GM23338 (cell line): ENCODE results near the gene ULBP1. TPM values are rescaled to one million over a fixed set of nuclear protein-coding genes. Genes with fewer than 3 reads are reported as not detected.

ENCODE experiments used
- ATAC-seq: fragments of 200-7000 bp; cut with Tn5 transposase; 3 replicates; pipeline ENCODE4 v1.9.1; 2020
- DNase-seq: peaks from one replicate; pipeline ENCODE4 v3.0.0-alpha.2; 2015; ENCODE audit warnings: low spot score
- H2AFZ ChIP-seq: fragments of 200-600 bp; sonication (generic); 2 replicates; pipeline ENCODE4 v1.8.0; 2016; ENCODE audit warnings: antibody characterized with exemption, mild to moderate bottlenecking, moderate library complexity
- H3F3A ChIP-seq: fragments of 200-600 bp; sonication (generic); replicated peaks from 2 replicates; pipeline ENCODE4 v1.8.0; 2017; ENCODE audit warnings: antibody characterized with exemption, mixed run types, low read depth
- H3K27ac ChIP-seq: fragments of 200-600 bp; sonication (generic); 2 replicates; pipeline ENCODE4 v1.6.1; 2016; ENCODE audit warnings: low read depth
- H3K27me3 ChIP-seq: fragments of 200-600 bp; sonication (generic); 2 replicates; pipeline ENCODE4 v1.8.0; 2016; ENCODE audit warnings: mild to moderate bottlenecking, mixed run types, moderate library complexity; ENCODE audit not compliant: insufficient read depth
- H3K36me3 ChIP-seq: fragments of 200-600 bp; sonication (generic); 2 replicates; pipeline ENCODE4 v1.8.0; 2016; ENCODE audit warnings: mild to moderate bottlenecking; ENCODE audit not compliant: insufficient read depth
- H3K4me1 ChIP-seq: fragments of 200-600 bp; sonication (generic); 2 replicates; pipeline ENCODE4 v1.8.0; 2016; ENCODE audit warnings: mild to moderate bottlenecking, moderate library complexity; ENCODE audit not compliant: insufficient read depth
- H3K4me2 ChIP-seq: fragments of 200-600 bp; sonication (generic); 2 replicates; pipeline ENCODE4 v1.7.1; 2017; ENCODE audit warnings: mixed run types
- H3K4me3 ChIP-seq: fragments of 200-600 bp; sonication (generic); 2 replicates; pipeline ENCODE4 v1.6.1; 2016; ENCODE audit warnings: mixed run types
- H3K79me2 ChIP-seq: fragments of 200-600 bp; sonication (generic); replicated peaks from 2 replicates; pipeline ENCODE4 v1.8.0; 2017; ENCODE audit warnings: mild to moderate bottlenecking; ENCODE audit not compliant: insufficient read depth
- H3K9me2 ChIP-seq: fragments of 200-600 bp; sonication (generic); 2 replicates; pipeline ENCODE4 v1.8.0; 2017; ENCODE audit not compliant: insufficient read depth
- H4K20me1 ChIP-seq: fragments of 200-600 bp; sonication (generic); replicated peaks from 2 replicates; pipeline ENCODE4 v1.8.0; 2017; ENCODE audit warnings: mild to moderate bottlenecking; ENCODE audit not compliant: insufficient read depth
- H3K27ac Mint-ChIP-seq: 2 replicates; pipeline ENCODE4 v1.8.0; 2020; ENCODE audit warnings: inconsistent platforms, mild to moderate bottlenecking, moderate library complexity, mixed read lengths
- H3K27me3 Mint-ChIP-seq: 3 replicates; pipeline ENCODE4 v1.8.0; 2022; ENCODE audit warnings: low read depth, mild to moderate bottlenecking, moderate library complexity, mixed read lengths, inconsistent platforms; ENCODE audit not compliant: insufficient read depth, poor library complexity
- H3K36me3 Mint-ChIP-seq: 3 replicates; pipeline ENCODE4 v1.8.0; 2021; ENCODE audit warnings: low read depth, mild to moderate bottlenecking, inconsistent platforms, moderate library complexity, mixed read lengths
- H3K4me1 Mint-ChIP-seq: 3 replicates; pipeline ENCODE4 v1.8.0; 2020; ENCODE audit warnings: mild to moderate bottlenecking, inconsistent platforms, mixed read lengths
- H3K4me3 Mint-ChIP-seq: 3 replicates; pipeline ENCODE4 v1.8.0; 2021; ENCODE audit warnings: moderate library complexity, mild to moderate bottlenecking, inconsistent platforms, mixed read lengths
- H3K9me3 Mint-ChIP-seq: 3 replicates; pipeline ENCODE4 v1.8.0; 2020; ENCODE audit warnings: moderate library complexity, mild to moderate bottlenecking, inconsistent platforms, mixed read lengths
- CREB1 ChIP-seq: fragments of 250-450 bp; sonication (Bioruptor Pico); IDR thresholded peaks from 2 replicates; pipeline ENCODE4 v1.5.0; 2020; ENCODE audit warnings: low read depth, mild to moderate bottlenecking, moderate library complexity
- CTCF ChIP-seq, 2 experiments: fragments of 200-600 bp in 1 of 2; sonication (generic) in 1 of 2; conservative IDR thresholded peaks; 2 replicates each; pipeline versions ENCODE4 v1.5.1 to v1.6.1; 2016 to 2017; ENCODE audit warnings: antibody characterized with exemption in 2 of 2, low read depth in 2 of 2, mild to moderate bottlenecking in 2 of 2, moderate library complexity in 1 of 2
- ETS1 ChIP-seq: IDR thresholded peaks from 2 replicates; pipeline ENCODE4 v1.6.1; 2016; ENCODE audit warnings: antibody characterized with exemption
- EZH2 ChIP-seq: fragments of 200-600 bp; sonication (generic); IDR thresholded peaks from one replicate; pipeline ENCODE4 v1.8.0; 2017; ENCODE audit warnings: antibody characterized with exemption, mild to moderate bottlenecking, low read depth; ENCODE audit not compliant: unreplicated experiment
- JUNB ChIP-seq: IDR thresholded peaks from one replicate; pipeline ENCODE4 v1.6.1; 2016; ENCODE audit warnings: antibody characterized with exemption; ENCODE audit not compliant: unreplicated experiment
- REST ChIP-seq: IDR thresholded peaks from one replicate; pipeline ENCODE4 v1.6.1; 2018; ENCODE audit warnings: antibody characterized with exemption; ENCODE audit not compliant: unreplicated experiment
- ZNF331 ChIP-seq: fragments of 250-450 bp; sonication (Bioruptor Pico); IDR thresholded peaks from 2 replicates; pipeline ENCODE4 v1.5.0; 2020; ENCODE audit warnings: low read depth, mild to moderate bottlenecking, moderate library complexity
- polyA plus RNA-seq: library from polyadenylated mRNA; unstranded; fragments of >200 nt; fragmentation: Nextera tagmentation; extraction: Ambion mirVana; gene quantifications from 2 replicates; pipeline ENCODE4 v1.2.1, GENCODE V29; 2016
- total RNA-seq: library from RNA; depleted of rRNA; stranded (reverse); fragments of >200 nt; shearing (Covaris generic); gene quantifications from 2 replicates; pipeline ENCODE4 v1.2.3, GENCODE V29; 2014

The ULBP1 gene
- total and polyA plus RNA-seq, 2 experiments from 2014 or later, result 0.74 to 1.7 TPM

GRCh38 chr6:149987602-149988107 is 23.9 kb downstream of the ULBP1 start (continued):
- TF ChIP-seq EZH2, result no peak
- TF ChIP-seq CTCF (conservative IDR thresholded peaks at IDR 0.05; ENCODE audit: low read depth in 2 of 2), result no peak
- TF ChIP-seq ETS1, result no peak
- TF ChIP-seq REST, result no peak
- TF ChIP-seq CREB1, result no peak
- no peak for TF ChIP-seq JUNB

- Histone ChIP-seq H3K4me3 (peak overlapping the region; percentile 2), H2AFZ (no peak overlapping the region)
- TF ChIP-seq JUNB, result no peak
- no peak for TF ChIP-seq CTCF (conservative IDR thresholded peaks at IDR 0.05; ENCODE audit: low read depth in 2 of 2)
- TF ChIP-seq ZNF331 (CRISPR knock-in tag), result no peak
- peak; percentile 95 for TF ChIP-seq EZH2
These were observed 25.0 kb downstream of the ULBP1 start for GRCh38 chr6:149988550-149989346.

More at GRCh38 chr6:149988550-149989346, 25.0 kb downstream of the ULBP1 start:
- Mint-ChIP-seq H3K4me1 (peaks cover 33% of the 10 kb centered on the region), H3K36me3 (no peaks in the 10 kb centered on the region; the same call in 2 of the 3 replicates), H3K27me3 (peaks cover 100% of the 10 kb centered on the region), H3K27ac (no peak overlapping the region), H3K9me3 (peaks cover 5% of the 10 kb centered on the region; the same call in 1 of the 3 replicates), H3K4me3 (peak overlapping the region; percentile 3; the same call in 1 of the 3 replicates)
- Histone ChIP-seq H3F3A (peaks cover 5% of the 10 kb centered on the region; the same call in 1 of the 2 replicates), H3K27ac (no peak overlapping the region), H4K20me1 (peaks cover 14% of the 10 kb centered on the region), H3K79me2 (no peaks in the 10 kb centered on the region), H3K36me3 (no peaks in the 10 kb centered on the region), H3K4me2 (peak overlapping the region; percentile 56), H3K27me3 (peaks cover 97% of the 10 kb centered on the region), H3K4me1 (peaks cover 13% of the 10 kb centered on the region; the same call in 1 of the 2 replicates), H3K9me2 (no peaks in the 10 kb centered on the region)
- ATAC-seq (peak; percentile 68), DNase-seq (peak; percentile 87)
